GM18511 (cell line): Measurements from ENCODE around the gene KLHL3.

Source experiments
- ATAC-seq: cut with Tn5 transposase; IDR thresholded peaks from one replicate; pipeline ENCODE4 v1.9.1; 2021; ENCODE audit warnings: mild to moderate bottlenecking, moderate library complexity; ENCODE audit not compliant: unreplicated experiment

Gene KLHL3

DNA sequence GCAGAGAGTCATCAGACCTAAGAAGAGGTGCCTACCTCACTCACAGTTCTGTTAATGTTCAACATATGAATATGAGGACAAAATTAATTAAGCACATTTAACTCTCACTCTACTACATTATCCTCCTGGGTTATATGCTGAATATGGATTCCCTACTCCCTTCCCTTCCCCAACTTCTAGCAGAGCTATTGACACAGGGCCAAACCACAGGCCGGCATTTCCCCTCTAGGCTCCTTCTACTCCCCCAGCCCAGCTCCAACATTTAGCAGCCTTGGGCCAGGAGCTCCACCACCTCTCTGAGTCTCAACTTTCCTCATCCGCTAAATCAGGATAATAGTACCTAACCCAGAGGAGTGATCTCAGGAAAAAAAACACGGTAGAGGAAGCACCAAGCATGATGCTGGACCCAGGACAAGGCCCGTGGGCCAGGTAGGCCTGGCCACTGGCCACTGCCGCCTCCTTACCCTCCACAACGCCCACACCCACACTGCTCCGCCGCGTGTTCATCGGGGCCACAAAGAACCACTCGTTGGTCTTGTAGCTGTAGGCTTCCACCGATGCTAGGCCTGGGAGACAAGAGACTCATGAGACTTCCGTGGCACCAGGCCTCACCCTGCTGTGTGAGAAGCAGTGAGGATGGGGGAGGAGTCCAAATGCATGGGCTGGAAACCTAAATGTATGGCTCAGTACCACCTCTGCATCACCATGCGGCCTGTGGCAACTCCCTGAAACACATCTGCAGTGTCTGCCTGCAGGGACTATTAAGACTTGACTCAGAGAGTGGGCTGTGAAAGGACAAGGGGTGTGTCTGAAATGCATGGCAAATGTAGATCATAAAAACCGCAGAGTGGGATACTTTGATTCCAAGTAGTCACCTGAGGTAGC lies 98.8 kb downstream of the KLHL3 start:
- no peak for ATAC-seq

DNA sequence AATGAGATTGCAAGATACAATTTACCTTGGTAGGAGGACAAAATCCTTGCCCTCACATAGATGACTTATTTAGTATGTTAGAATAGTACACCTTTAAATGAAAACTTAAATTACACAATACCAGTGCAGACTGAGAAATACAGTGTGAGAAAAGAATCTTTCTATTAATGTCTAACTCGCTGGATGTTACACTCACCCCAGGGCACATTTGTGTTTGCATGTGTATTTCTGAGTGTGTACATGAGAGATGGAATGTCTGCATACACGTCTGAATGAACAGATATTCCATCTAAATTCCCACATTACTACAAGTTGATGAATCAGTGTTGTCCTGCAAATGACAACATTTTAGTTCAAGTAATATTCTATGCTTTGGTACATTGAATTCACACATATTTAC lies 99.8 kb downstream of the KLHL3 start:
- ATAC-seq = no peak

DNA sequence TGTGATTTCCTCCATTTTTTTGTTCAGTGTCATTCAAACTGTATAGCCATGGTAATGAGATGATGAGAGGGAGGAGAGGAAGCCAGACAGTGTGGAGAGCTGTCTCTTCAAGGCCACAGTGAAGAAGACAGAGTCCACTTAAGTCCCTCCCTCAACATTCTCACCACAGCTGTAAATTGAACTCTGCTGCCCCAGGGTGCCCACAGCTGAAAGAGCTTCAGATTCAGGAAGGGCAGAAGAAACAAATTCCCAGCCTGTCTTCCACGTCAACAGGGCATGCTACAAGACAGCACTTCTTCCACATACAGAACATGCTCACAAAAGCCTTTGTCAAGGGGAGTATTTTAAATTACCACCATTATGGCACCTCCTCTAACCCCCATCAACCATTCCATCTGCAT lies 100.4 kb downstream of the KLHL3 start:
- no peak for ATAC-seq

DNA sequence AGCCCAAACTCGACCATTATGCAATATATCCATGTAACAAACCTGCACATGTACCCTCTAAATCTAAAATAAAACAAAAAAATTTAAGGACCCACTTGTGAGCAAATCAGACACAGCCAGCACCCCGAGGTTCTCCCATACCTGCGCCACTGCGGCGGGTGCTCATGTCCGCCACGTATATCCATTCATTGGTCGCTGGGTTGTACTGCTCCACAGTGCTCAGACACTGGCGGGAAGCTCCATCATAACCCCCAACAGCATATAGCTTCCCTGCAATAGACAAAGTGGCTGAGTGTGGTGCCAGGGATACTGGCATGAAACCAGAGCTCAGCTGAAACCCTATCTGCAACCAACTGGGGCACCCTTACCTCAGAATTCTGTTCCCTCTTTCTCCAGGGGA lies 102.0 kb downstream of the KLHL3 start:
- ATAC-seq = no peak

DNA sequence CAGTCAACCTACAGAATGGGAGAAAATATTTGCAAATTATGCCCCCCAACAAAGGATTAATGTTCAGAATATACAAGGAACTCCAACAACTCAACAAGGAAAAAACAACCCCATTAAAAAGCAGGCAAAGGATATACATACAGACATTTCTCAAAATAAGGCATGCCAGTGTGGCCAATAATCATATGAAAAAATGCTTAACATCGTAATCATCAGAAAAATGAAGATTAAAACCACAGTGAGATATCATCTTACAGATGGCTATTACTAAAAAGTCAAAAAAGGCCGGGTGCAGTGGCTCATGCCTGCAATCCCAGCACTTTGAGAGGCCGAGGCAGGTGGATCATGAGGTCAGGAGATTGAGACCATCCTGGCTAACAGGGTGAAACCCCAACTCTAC lies 103.2 kb downstream of the KLHL3 start:
- ATAC-seq = no peak

DNA sequence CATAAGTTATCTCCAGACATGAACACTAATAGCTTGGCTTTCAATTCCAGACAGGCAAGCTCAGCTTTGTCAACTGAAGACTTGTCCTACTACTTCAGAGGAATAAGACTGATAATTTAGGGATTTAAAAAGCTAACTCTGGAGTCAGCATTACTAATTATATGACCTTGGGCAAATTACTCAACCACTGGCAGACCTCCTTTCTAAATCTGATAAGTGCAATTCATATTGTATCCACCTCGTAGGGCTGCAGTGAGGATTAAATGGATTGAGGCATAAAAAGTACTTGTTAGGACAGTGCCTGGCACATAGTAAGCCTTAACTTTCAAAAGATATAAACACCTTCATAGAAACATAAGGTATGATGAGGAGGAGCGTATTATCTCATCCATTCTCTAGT lies 104.4 kb downstream of the KLHL3 start:
- no peak for ATAC-seq

DNA sequence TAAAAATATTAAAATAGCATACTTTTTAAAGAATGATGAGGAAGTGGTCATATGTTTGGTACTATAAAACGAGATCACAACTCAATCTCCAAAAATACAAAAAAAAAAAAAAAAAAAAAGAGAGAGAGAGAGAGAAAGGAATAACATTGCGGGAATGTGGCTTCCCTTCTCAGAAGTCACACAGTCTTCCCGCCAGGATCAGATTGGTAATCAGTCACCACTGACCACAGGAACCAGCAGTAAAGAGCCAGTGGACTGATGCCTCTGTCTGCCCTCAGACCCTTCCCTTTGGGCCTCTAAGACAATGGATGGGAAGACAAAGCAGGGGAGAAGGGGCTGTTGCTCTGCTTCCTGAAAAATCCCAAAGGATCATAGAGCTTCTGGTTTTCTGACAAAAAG lies 104.9 kb downstream of the KLHL3 start:
- ATAC-seq = no peak

DNA sequence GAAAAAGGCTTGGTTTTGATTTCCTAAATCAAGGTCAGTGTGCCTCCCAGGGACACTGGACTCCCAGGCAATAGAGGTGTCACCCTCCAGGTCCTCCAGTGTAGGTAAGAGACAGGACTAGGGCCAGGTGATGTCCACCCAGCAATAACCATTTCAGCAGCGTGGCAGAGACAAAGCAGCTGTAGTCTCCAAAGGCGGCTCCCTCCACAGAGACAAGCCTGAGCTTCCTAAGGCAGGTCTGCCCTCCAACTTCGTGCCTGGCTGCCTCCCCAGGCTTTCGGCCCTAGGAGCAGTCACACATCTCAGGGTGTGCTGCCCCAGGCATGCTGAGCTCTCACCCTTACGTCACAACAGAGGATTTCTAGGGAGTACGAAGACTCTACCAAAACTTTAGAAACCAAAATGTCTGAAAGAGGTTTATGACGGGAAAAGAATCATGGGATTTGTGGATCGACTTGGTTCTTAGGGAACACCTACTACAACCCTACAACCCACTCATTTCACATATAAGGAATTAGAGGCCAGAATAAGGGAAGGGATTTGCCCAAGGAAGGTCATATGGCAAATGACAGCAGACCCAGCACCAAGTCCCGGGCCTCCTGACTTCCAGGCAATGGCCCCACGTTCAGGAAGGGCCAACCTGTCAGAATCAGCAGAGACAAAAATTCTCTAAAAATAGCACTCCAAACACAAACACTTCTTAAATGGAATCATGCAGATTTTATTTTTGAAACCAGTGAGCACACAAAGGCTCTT lies 105.5 kb downstream of the KLHL3 start:
- ATAC-seq = no peak

DNA sequence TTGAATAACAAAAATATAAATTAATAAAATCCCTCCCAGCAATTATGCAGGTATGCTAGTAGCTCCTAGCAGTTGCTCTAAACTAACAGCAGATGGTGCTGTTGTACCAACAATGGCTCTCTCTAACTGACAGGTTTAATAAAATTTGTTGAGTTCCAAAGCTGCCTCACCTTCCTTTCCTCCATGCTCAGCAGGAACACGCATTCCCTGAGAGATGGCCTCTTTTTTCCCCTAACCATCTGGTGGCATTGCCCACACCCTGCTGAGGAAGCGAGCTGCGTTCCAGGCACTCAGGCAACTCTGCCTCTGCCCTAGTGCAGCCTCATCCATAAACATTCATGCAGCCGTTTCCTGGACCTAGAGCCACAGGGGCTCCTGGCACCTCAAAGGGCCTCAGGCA lies 106.2 kb downstream of the KLHL3 start:
- peak; percentile 69 for ATAC-seq

DNA sequence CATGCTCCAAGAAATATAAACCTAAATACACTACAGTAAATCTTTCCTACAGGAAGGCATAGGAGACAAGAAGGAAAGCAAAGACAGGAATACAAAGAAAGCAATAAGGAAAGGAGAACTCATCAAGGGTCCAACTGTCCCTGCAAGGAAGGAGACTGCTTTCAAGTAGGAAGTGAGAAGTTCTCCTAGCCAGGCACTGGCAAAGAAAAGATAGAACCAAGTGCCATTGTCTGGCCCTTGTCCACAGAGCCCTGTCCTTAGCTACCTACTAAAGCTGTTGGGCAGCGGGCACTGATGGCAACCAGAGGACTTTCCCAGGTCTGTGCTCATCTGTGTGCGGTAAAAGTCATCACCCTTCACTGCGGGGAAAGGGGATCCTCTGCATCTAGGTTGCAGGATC lies 108.2 kb downstream of the KLHL3 start:
- no peak for ATAC-seq

DNA sequence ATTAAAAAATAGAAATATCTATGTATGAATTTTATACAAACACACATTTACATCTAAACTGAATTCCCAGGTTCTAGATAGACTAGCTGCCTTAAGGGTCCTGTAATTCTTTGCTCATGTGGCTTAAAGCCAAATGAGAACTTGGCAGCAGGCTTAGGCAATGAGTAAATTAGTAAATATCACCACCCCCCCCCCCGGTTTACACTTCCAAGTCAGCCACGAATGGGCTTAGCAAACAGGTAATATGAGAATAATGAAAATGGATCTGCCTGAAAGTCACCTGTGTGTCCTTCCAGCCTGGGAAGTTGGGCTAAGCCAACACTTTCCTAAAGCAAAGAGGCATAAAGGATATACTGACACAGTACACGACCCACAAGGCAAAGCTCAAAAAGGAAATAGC lies 108.6 kb downstream of the KLHL3 start:
- ATAC-seq = no peak

DNA sequence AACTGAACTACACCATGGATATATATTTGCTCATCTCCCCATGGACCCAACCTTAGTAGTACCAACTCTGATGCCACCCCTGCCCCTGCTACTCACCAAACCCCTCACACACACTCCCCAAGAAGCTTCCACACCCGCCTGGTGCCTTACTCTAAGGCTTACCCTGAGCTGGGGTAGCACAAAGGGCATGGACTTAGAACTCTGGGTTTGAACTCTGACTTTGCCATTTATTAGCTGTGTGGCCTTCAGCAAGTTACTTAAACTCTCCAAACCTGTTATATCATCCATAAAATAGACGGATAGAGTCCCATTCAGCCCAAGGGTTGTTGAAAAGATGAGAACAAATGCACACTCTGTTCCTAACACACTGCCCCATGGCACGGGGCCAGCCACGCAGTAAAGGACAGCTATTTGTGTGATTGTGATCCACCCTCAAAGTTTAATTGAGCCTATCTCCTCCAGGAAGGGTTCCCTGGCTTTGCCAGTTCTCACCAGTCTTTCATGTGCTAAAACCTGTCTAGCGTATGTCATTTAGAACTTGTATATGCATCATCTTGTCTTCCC lies 111.0 kb downstream of the KLHL3 start:
- no peak for ATAC-seq

DNA sequence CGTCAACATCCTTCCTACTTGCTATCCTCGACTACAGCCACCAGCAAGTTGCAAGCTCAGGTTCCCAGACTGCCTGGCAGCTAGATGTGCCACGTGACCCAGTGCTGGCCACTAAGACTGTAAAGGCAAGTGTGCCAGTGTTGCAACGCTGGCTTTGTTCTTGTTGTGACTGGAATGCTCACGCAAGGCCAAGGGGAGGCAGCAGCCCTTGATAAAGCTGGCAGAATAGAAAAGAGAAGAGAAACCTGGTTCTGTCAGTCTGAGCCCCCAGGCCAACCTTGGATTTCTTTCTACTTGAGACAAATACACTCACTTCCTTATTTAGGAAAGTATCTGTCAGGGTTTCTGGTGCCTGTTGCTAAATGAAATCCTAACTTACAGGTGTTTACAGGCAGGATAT lies 113.0 kb downstream of the KLHL3 start:
- no peak for ATAC-seq

DNA sequence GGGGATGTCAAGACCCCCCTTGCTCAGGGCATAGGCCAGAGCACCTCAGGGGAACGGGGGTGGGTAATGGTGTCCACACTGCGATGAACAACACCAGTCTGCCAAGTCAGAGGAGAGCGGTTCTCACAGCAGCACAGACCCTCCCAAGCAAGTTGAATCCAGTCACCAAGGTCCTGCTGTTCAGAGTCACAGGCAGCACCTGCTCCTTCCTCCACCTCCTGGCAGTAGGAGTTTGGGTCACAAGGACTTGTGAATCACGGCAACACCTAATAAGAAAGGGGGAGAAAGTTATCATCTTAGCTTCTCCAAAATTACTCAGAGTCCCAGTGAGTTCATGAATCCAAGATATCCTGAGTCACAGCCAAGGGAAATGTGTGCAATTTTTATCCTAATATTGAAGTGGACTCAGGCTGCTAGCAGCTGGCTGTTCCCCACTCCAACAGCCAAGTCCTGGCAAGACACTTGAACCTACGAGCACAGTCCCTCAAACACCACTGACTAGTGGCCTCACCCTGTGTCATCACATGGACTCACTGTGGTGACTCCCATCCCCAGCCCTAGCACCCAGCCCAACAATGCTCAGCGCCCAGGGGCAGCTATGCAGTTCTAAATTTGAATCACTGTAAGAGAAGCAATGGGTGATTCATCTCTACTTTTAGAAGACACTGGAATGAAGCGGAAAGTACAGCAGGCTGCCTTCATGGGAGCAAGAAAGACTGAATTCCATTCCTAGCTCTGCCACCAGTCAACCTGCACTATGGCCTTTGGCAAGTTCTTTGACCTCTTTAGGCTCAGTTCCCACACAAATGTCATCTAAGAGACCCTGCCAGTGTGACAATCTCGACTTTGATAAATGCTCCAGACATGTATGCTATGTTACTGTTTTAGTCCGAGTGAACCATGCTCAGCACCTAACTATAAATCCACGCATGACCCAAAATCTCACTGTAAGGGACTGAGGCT lies 113.7 kb downstream of the KLHL3 start:
- ATAC-seq = no peak

DNA sequence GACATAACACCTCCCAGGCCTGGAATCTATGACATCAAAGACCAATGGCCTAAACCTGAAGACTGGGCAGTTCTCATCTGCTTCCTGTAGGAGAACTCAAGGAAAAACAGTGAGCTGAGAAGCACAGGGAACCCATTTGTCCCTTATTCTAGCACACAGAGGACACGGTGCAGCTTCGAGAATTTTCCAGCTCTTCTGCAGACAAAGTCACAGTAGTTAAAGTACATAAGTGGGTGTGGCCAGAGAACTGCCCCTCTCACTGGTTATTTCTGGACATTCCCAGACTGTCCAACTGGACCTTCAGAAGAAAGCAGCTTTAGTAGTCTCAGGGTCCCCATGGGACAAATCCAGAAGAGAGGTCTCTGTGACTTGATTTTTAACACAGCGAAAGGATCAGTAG lies 114.6 kb downstream of the KLHL3 start:
- ATAC-seq = no peak

DNA sequence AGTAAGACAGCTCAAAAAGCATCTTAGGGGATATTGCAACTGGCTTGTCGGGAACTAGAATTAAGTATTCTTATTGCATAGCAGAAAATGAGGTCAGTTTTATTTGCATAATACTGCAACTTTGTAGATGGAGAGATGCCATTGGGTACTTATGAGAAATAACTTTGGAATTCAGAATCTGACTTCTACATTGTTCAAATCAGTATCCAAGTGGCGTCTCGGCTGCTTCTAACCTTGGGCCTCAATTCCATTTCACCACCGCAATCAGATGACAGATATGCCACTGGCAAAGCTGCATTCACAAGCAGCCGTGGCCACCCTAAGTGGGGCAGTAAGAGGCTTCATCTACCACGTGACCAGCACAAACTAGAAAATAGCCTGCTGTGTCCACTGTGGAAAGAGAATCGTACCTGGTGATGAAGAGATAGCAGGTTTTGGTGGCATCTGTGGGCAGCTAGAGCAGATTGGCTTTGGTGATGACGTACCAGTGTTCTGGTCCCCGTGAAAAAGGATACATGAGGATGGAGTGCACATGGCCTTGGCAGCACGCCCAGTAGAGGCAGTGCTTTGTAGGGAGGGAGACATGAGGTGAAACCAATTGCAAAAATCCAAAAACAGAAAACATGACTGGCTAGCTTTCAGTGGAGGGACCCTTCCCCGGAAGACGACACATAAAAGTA lies 116.6 kb downstream of the KLHL3 start:
- no peak for ATAC-seq

DNA sequence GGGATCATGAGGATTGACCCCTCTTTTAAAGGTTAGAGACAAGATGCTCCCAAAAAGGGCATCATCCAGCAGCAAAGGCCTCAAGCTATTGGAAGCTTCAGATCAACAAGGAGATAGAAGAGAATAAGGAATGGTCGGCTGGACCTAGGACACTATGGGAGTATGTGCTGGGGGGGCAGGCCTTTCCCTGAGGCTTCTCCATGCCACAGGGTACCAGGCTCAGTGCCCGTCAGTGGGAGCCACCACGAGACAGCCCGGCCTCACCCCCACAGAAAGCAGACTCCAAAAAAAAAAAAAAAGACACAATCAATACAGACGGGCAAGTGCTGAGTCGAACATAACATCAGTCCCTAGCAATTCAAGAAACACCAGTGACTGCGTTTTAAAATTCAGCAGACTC lies 117.4 kb downstream of the KLHL3 start:
- ATAC-seq = no peak

DNA sequence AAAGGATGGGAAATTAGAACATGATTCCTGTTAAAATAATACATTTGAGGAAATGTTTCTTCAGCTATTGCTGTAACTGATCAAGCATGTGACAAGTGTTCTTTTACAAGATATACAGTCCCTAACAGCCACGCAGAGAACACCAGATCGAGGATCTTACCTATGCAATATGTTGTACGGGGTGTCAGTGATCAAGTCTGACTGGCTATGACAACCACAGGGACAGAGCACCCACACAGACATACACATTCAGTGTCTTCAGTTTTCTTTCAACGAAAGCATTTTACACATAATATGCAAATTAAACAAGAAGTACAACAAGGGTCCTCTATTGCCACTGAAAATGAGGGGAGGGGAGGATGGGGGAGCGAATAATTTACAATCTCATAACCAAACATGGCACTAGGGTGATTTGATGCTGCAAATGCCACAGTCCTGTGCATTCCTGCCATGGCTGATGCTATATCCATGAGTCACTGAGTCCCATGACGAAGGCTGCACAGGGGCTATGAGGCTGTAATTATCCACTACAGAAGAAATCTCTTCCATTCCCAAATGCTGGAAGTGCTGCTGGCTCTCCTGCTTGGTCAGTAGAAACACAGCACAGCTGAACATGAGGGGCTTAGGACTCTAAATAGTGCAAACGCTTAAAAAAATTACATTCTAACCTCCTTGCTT lies 118.2 kb downstream of the KLHL3 start:
- ATAC-seq = no peak

DNA sequence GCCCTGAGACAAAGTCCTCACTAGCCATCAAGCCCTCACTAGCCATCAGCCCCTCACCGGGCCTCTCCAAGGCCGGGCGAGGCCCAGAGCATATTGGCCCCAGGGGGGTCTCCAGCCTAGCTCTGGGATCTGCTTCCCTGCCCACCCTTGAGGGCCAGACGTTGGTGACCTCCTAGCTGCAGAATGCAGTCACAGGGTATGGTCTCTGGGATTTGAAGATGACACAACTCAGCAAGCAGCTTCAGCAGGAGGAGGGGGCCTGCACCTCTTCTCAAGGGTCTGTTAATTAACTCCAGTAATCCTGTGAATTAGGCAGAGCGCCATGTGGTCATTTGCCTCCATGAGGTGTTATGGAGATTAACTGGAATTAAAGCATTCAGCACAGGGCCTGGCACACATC lies 119.8 kb downstream of the KLHL3 start:
- ATAC-seq = no peak
